HepG2 (cell line): ENCODE data around the gene CEP55. TPM values are rescaled to one million over a fixed set of nuclear protein-coding genes. Genes with fewer than 3 reads are reported as not detected.
A peak's percentile ranks its signal among the peaks of the same experiment; 100 is the strongest.

Source experiments
- ADNP ChIP-seq: sonication (generic); formaldehyde crosslinking; IDR thresholded peaks from 2 replicates; pipeline ENCODE4 v1.4.0; 2020; ENCODE audit warnings: missing genetic modification reagents
- AKAP8 ChIP-seq: sonication (generic); formaldehyde crosslinking; IDR thresholded peaks from 2 replicates; pipeline ENCODE4 v1.5.1; 2020; ENCODE audit warnings: mild to moderate bottlenecking, missing genetic modification reagents
- CENPX ChIP-seq: sonication (generic); formaldehyde crosslinking; IDR thresholded peaks from 2 replicates; pipeline ENCODE4 v1.9.0; 2021; ENCODE audit warnings: mild to moderate bottlenecking, missing genetic modification reagents, moderate library complexity
- CREB3 ChIP-seq: sonication (generic); formaldehyde crosslinking; IDR thresholded peaks from 2 replicates; pipeline ENCODE4 v1.5.0; 2020; ENCODE audit warnings: missing genetic modification reagents
- ELF4 ChIP-seq: sonication (generic); formaldehyde crosslinking; IDR thresholded peaks from 2 replicates; pipeline ENCODE4 v1.5.0; 2020; ENCODE audit warnings: missing genetic modification reagents, mild to moderate bottlenecking, moderate library complexity, borderline replicate concordance
- ESRRA ChIP-seq: sonication (generic); formaldehyde crosslinking; IDR thresholded peaks from 2 replicates; pipeline ENCODE4 v1.5.1; 2020; ENCODE audit warnings: mild to moderate bottlenecking, low read depth, missing genetic modification reagents
- FOSL1 ChIP-seq: sonication (generic); formaldehyde crosslinking; IDR thresholded peaks from 2 replicates; pipeline ENCODE4 v1.9.0; 2021; ENCODE audit warnings: missing genetic modification reagents, borderline replicate concordance
- FOXA1 ChIP-seq, 2 experiments: fragments of 450-650 bp in 1 of 2; sonication (generic) in 1 of 2; formaldehyde crosslinking in 1 of 2; IDR thresholded peaks; 2 replicates each; pipeline versions ENCODE4 v1.4.0 to v1.6.1; 2016 to 2020; ENCODE audit warnings: missing genetic modification reagents in 1 of 2
- HHEX ChIP-seq: IDR thresholded peaks from 2 replicates; pipeline ENCODE4 v1.6.1; 2016; ENCODE audit warnings: control low read depth
- HOXA9 ChIP-seq: sonication (generic); formaldehyde crosslinking; IDR thresholded peaks from 2 replicates; pipeline ENCODE4 v1.8.1; 2022; ENCODE audit warnings: missing genetic modification reagents, mild to moderate bottlenecking, moderate library complexity, borderline replicate concordance
- IKZF5 ChIP-seq: IDR thresholded peaks from 2 replicates; pipeline ENCODE4 v1.6.1; 2018; ENCODE audit warnings: missing genetic modification reagents, mild to moderate bottlenecking, missing compliant biosample characterization
- JUN ChIP-seq: sonication (generic); formaldehyde crosslinking; IDR thresholded peaks from 2 replicates; pipeline ENCODE4 v1.4.0; 2020; ENCODE audit warnings: mild to moderate bottlenecking, missing genetic modification reagents
- MAFF ChIP-seq: IDR thresholded peaks from 2 replicates; pipeline ENCODE4 v1.6.1; 2011; ENCODE audit warnings: low read depth, low read length, improper control_type of control experiment
- RFXANK ChIP-seq: IDR thresholded peaks from 2 replicates; pipeline ENCODE4 v1.6.1; 2016
- ZBTB21 ChIP-seq: sonication (generic); formaldehyde crosslinking; IDR thresholded peaks from 2 replicates; pipeline ENCODE4 v1.4.0; 2020; ENCODE audit warnings: missing genetic modification reagents
- ZNF101 ChIP-seq: sonication (generic); formaldehyde crosslinking; IDR thresholded peaks from 2 replicates; pipeline ENCODE4 v1.4.0; 2020; ENCODE audit warnings: mild to moderate bottlenecking, low read depth, missing genetic modification reagents, borderline replicate concordance
- ZNF530 ChIP-seq: sonication (generic); formaldehyde crosslinking; IDR thresholded peaks from 2 replicates; pipeline ENCODE4 v1.5.0; 2020; ENCODE audit warnings: low read depth, mild to moderate bottlenecking, missing genetic modification reagents
- ZNF552 ChIP-seq: sonication (generic); formaldehyde crosslinking; IDR thresholded peaks from 2 replicates; pipeline ENCODE4 v1.9.0; 2022; ENCODE audit warnings: missing genetic modification reagents, mild to moderate bottlenecking, borderline replicate concordance
- ZSCAN20 ChIP-seq: sonication (generic); formaldehyde crosslinking; IDR thresholded peaks from 2 replicates; pipeline ENCODE4 v1.4.0; 2020; ENCODE audit warnings: missing genetic modification reagents, mild to moderate bottlenecking, borderline replicate concordance
- ZSCAN31 ChIP-seq: sonication (generic); formaldehyde crosslinking; IDR thresholded peaks from 2 replicates; pipeline ENCODE4 v1.5.0; 2020; ENCODE audit warnings: low read depth, mild to moderate bottlenecking, missing genetic modification reagents
- polyA plus RNA-seq, 8 experiments: library from polyadenylated mRNA; depleted of rRNA in 3 of 8; stranded (reverse) in 7 of 8; unstranded in 1 of 8; fragments of >200 nt; fragmentation: Illumina TruSeq in 4 of 8; extraction: Trizol in 4 of 8; gene quantifications; 2 replicates each; pipeline versions ENCODE4 v1.2.1 to v1.2.3, GENCODE V29; 2011 to 2016; ENCODE audit warnings: low read depth in 4 of 8, missing spikeins in 1 of 8, mixed read lengths in 1 of 8; ENCODE audit not compliant: insufficient read depth in 1 of 8
- total RNA-seq, 5 experiments: library from RNA; depleted of rRNA; stranded (reverse); fragments of >200 nt; fragmentation: Illumina TruSeq; extraction: Trizol; gene quantifications; 2 replicates each; pipeline ENCODE4 v1.2.3, GENCODE V29; 2016; ENCODE audit warnings: low read depth in 1 of 5
- TF ChIP-seq, protein P1 (sequence below): sonication (generic); formaldehyde crosslinking; IDR thresholded peaks from 2 replicates; pipeline ENCODE4 v1.4.0; 2020; ENCODE audit warnings: missing genetic modification reagents
- TF ChIP-seq, protein P2 (sequence below): sonication (generic); formaldehyde crosslinking; IDR thresholded peaks from 2 replicates; pipeline ENCODE4 v1.5.1; 2020; ENCODE audit warnings: mild to moderate bottlenecking, missing genetic modification reagents, moderate library complexity

Gene CEP55
- total and polyA plus RNA-seq, 2 of the 13 experiments (the other 11 are each of a cell fraction or from before 2014, with no cell fraction given): 6.5 to 17.1 TPM

DNA sequence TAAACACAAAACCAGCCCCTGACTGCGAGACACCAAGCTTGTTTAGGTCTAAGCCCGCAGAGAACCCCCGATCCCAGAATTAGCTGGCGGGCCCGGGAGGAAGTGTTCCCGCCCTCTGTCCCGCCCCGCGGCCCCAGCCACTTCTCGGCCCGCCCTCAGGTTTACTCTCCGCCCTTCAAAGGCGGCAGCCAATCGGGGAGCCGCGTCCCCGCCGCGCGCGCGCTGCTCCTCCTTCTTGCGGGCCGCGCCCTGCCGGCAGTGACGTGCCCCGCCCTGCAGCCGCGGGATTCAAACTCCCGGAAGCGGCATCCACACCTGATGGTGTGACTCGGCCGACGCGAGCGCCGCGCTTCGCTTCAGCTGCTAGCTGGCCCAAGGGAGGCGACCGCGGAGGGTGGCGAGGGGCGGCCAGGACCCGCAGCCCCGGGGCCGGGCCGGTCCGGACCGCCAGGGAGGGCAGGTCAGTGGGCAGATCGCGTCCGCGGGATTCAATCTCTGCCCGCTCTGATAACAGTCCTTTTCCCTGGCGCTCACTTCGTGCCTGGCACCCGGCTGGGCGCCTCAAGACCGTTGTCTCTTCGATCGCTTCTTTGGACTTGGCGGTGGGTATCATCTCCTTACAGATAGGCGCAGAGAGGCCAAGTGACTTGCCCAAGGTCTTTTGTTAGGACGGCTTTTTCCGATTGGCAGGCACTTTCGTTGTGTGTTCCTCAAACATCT, at the start of gene CEP55 (continued):
- TF ChIP-seq CREB3: no peak
- TF ChIP-seq AKAP8 (CRISPR knock-in tag): no peak
- TF ChIP-seq RFXANK (CRISPR knock-in tag): 0 out of 2 replicates have a peak, but pooled peaks have one; percentile 55
- TF ChIP-seq, protein P1, sequence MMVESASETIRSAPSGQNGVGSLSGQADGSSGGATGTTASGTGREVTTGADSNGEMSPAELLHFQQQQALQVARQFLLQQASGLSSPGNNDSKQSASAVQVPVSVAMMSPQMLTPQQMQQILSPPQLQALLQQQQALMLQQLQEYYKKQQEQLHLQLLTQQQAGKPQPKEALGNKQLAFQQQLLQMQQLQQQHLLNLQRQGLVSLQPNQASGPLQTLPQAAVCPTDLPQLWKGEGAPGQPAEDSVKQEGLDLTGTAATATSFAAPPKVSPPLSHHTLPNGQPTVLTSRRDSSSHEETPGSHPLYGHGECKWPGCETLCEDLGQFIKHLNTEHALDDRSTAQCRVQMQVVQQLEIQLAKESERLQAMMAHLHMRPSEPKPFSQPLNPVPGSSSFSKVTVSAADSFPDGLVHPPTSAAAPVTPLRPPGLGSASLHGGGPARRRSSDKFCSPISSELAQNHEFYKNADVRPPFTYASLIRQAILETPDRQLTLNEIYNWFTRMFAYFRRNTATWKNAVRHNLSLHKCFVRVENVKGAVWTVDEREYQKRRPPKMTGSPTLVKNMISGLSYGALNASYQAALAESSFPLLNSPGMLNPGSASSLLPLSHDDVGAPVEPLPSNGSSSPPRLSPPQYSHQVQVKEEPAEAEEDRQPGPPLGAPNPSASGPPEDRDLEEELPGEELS: no peak
- TF ChIP-seq ZSCAN20 (CRISPR knock-in tag): 0 out of 2 replicates have a peak, but pooled peaks have one; percentile 53
- no peak for TF ChIP-seq ZSCAN31
- TF ChIP-seq ZNF530 (CRISPR knock-in tag): no peak
- no peak for TF ChIP-seq ADNP (CRISPR knock-in tag)
- TF ChIP-seq FOXA1 (IDR thresholded peaks at IDR 0.05): no peak
- peak; percentile 30; the same call in 1 of the 2 replicates for TF ChIP-seq FOXA1 (CRISPR knock-in tag; IDR thresholded peaks at IDR 0.05)
- peak; percentile 97; the same call in 1 of the 2 replicates for TF ChIP-seq HOXA9 (CRISPR knock-in tag)
- TF ChIP-seq ELF4 (CRISPR knock-in tag): peak; percentile 80
- TF ChIP-seq HHEX (CRISPR knock-in tag): no peak
- TF ChIP-seq CENPX (CRISPR knock-in tag): no peak
- no peak for TF ChIP-seq JUN (CRISPR knock-in tag)
- no peak for TF ChIP-seq ZBTB21 (CRISPR knock-in tag)
- no peak for TF ChIP-seq ESRRA (CRISPR knock-in tag)
- 0 out of 2 replicates have a peak, but pooled peaks have one; percentile 42 for TF ChIP-seq ZNF552
- no peak for TF ChIP-seq MAFF
- TF ChIP-seq ZNF101 (CRISPR knock-in tag): no peak
- TF ChIP-seq, protein P2, sequence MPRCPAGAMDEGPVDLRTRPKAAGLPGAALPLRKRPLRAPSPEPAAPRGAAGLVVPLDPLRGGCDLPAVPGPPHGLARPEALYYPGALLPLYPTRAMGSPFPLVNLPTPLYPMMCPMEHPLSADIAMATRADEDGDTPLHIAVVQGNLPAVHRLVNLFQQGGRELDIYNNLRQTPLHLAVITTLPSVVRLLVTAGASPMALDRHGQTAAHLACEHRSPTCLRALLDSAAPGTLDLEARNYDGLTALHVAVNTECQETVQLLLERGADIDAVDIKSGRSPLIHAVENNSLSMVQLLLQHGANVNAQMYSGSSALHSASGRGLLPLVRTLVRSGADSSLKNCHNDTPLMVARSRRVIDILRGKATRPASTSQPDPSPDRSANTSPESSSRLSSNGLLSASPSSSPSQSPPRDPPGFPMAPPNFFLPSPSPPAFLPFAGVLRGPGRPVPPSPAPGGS (CRISPR knock-in tag): no peak
- peak; percentile 54; the same call in 1 of the 2 replicates for TF ChIP-seq IKZF5
- TF ChIP-seq FOSL1 (CRISPR knock-in tag): no peak
